ENCODE measurements around the gene SCLT1. TPM values are rescaled to one million over a fixed set of nuclear protein-coding genes. Genes with fewer than 3 reads are reported as not detected.

SCLT1 gene
- total RNA-seq, 1 experiment from 2014 or later = 15.2 TPM

- ChIA-PET CTCF (no interaction called here), POLR2A (ENCODE audit: unreplicated experiment) (no interaction called here)
- H3K36me3 ChIP-seq (ENCODE audit: low read depth, low read length) = no peaks in the 10 kb centered on the region
- intact Hi-C loops (cut with micrococcal nuclease) = no loop called here
- no peak overlapping the region for H3K4me3 ChIP-seq (ENCODE audit: low read length)
- BruUV-seq (replicated peaks) = no TSS peak
- DNase-seq (peak; percentile 78), ATAC-seq (peak; percentile 82)
- H3K4me2 ChIP-seq (ENCODE audit: low read length) = no peak overlapping the region
- peaks cover 10% of the 10 kb centered on the region for H3K4me1 ChIP-seq (ENCODE audit: insufficient read depth, low read length)
- no peak overlapping the region for H3K9ac ChIP-seq (ENCODE audit: low read length)
- no peaks in the 10 kb centered on the region for H3K27me3 ChIP-seq (ENCODE audit: low read length)
- no peaks in the 10 kb centered on the region for H3K79me2 ChIP-seq (ENCODE audit: low read length)
- H3K9me3 ChIP-seq (ENCODE audit: low read length) = no peaks in the 10 kb centered on the region
- H3K27ac ChIP-seq (ENCODE audit: low read length) = peak overlapping the region; percentile 8
- no peak overlapping the region for H2AFZ ChIP-seq (ENCODE audit: low read length)
- H3K9me2 ChIP-seq (replicated peaks; ENCODE audit: low read length) = no peaks in the 10 kb centered on the region
- no peaks in the 10 kb centered on the region for H3F3A ChIP-seq (ENCODE audit: low read length, unreplicated experiment)
- TF ChIP-seq EZH2phosphoT487 (IDR thresholded peaks at IDR 0.05; ENCODE audit: borderline replicate concordance, low read length) (no peak), EZH2 (IDR thresholded peaks at IDR 0.05; ENCODE audit: low read length, unreplicated experiment) (no peak), CTCF (conservative IDR thresholded peaks at IDR 0.05; ENCODE audit: low read depth, low read length) (no peak)
- H4K20me1 ChIP-seq (ENCODE audit: low read length) = no peaks in the 10 kb centered on the region
These were observed 113.4 kb downstream of the SCLT1 start for GRCh38 chr4:128979934-128980333.

- H3K4me2 ChIP-seq (ENCODE audit: low read length) = no peak overlapping the region
- TF ChIP-seq CTCF (conservative IDR thresholded peaks at IDR 0.05; ENCODE audit: low read depth, low read length) = no peak
- H3F3A ChIP-seq (ENCODE audit: low read length, unreplicated experiment) = no peaks in the 10 kb centered on the region
- H3K4me3 ChIP-seq (ENCODE audit: low read length) = no peak overlapping the region
- intact Hi-C loops (cut with micrococcal nuclease) = no loop called here
- no peaks in the 10 kb centered on the region for H3K79me2 ChIP-seq (ENCODE audit: low read length)
- H4K20me1 ChIP-seq (ENCODE audit: low read length) = no peaks in the 10 kb centered on the region
- no peaks in the 10 kb centered on the region for H3K9me2 ChIP-seq (replicated peaks; ENCODE audit: low read length)
- H3K9me3 ChIP-seq (ENCODE audit: low read length) = no peaks in the 10 kb centered on the region
- POLR2A ChIA-PET (ENCODE audit: unreplicated experiment) = no interaction called here
- no peak overlapping the region for H2AFZ ChIP-seq (ENCODE audit: low read length)
- no peaks in the 10 kb centered on the region for H3K27me3 ChIP-seq (ENCODE audit: low read length)
- BruUV-seq (replicated peaks) = no TSS peak
- ATAC-seq = no peak
- DNase-seq = no peak
- CTCF ChIA-PET = no interaction called here
- no peak overlapping the region for H3K27ac ChIP-seq (ENCODE audit: low read length)
- peaks cover 10% of the 10 kb centered on the region for H3K4me1 ChIP-seq (ENCODE audit: insufficient read depth, low read length)
- no peaks in the 10 kb centered on the region for H3K36me3 ChIP-seq (ENCODE audit: low read depth, low read length)
- no peak overlapping the region for H3K9ac ChIP-seq (ENCODE audit: low read length)
These were observed 114.4 kb downstream of the SCLT1 start for GRCh38 chr4:128978985-128979384.

- H3F3A ChIP-seq (ENCODE audit: low read length, unreplicated experiment) = no peaks in the 10 kb centered on the region
- no peaks in the 10 kb centered on the region for H3K9me2 ChIP-seq (replicated peaks; ENCODE audit: low read length)
- POLR2A ChIA-PET (ENCODE audit: unreplicated experiment) = no interaction called here
- no peaks in the 10 kb centered on the region for H3K4me1 ChIP-seq (ENCODE audit: insufficient read depth, low read length)
- H3K27ac ChIP-seq (ENCODE audit: low read length) = no peak overlapping the region
- BruUV-seq (replicated peaks) = no TSS peak
- H3K9me3 ChIP-seq (ENCODE audit: low read length) = no peaks in the 10 kb centered on the region
- CTCF ChIA-PET = no interaction called here
- ATAC-seq (peak; percentile 56), DNase-seq (no peak)
- intact Hi-C loops (cut with micrococcal nuclease) = no loop called here
- H3K79me2 ChIP-seq (ENCODE audit: low read length) = no peaks in the 10 kb centered on the region
- TF ChIP-seq EZH2phosphoT487 (IDR thresholded peaks at IDR 0.05; ENCODE audit: borderline replicate concordance, low read length) (no peak), EZH2 (IDR thresholded peaks at IDR 0.05; ENCODE audit: low read length, unreplicated experiment) (no peak), CTCF (conservative IDR thresholded peaks at IDR 0.05; ENCODE audit: low read depth, low read length) (no peak)
- H3K27me3 ChIP-seq (ENCODE audit: low read length) = no peaks in the 10 kb centered on the region
- H3K4me3 ChIP-seq (ENCODE audit: low read length) = no peak overlapping the region
- H4K20me1 ChIP-seq (ENCODE audit: low read length) = no peaks in the 10 kb centered on the region
- H3K9ac ChIP-seq (ENCODE audit: low read length) = no peak overlapping the region
- H3K36me3 ChIP-seq (ENCODE audit: low read depth, low read length) = no peaks in the 10 kb centered on the region
- H2AFZ ChIP-seq (ENCODE audit: low read length) = no peak overlapping the region
- no peak overlapping the region for H3K4me2 ChIP-seq (ENCODE audit: low read length)
These were observed 119.2 kb downstream of the SCLT1 start for GRCh38 chr4:128974136-128974581.

All from PC-3 (cell line).